ENCODE data around the gene TBL2.
"Not testable (repeated sequence)": the region's sequence is repeated elsewhere in the genome, so short reads cannot be mapped to it uniquely, and the experiment has no call there.

The TBL2 gene

DNA sequence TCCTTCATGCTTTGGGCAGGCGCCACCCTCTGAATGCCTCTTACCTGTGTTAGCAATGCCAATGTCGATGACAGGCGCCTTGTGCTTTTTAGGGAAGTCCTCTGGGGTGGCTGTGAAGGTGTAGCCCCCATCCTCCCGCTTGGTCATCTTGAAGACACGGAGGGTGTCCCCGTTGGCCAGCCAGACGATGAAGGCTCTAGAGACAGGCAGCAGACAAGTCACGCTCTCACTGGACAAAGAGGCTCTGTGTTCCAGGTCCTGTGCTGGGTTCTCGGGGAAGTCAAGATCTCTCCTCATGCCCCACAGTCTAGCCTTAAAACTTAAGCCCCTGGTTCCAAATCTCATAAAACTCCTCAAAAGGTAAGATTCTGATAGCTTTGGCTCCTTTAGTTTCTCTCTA is 5.1 kb downstream of the TBL2 start:
- Histone ChIP-seq H3K4me1 (ENCODE audit: control insufficient read depth, insufficient read depth, low read length) (peaks cover 3% of the 10 kb centered on the region), H3K27me3 (ENCODE audit: control insufficient read depth, insufficient read depth, low read length) (no peaks in the 10 kb centered on the region), H3K4me3 (ENCODE audit: low read length) (no peak overlapping the region), H3K27ac (ENCODE audit: low read depth, low read length) (no peak overlapping the region), H3K36me3 (ENCODE audit: control insufficient read depth, insufficient read depth, low read length) (peaks cover 41% of the 10 kb centered on the region), H3K9ac (ENCODE audit: low read length) (no peak overlapping the region)

DNA sequence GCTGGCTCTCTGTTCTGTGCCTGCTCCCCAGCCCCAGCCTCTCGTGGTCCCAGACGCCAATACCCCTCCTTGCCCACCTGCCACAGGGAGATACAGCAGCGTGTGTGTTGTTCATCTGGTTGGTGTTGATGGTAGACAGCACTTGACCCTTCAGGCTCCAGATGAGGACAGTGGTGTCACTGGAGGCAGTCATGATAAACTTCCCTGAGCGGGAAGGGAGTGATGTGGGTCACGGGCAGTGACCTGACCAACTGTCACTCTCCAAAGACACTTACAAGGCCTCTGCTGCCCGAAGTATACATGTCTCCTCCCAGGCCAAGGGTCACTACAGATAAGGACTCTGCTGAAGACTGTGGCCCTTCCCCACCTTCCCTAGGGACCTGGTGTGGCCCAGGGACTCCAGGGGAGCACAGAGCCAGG is 5.6 kb downstream of the TBL2 start:
- Histone ChIP-seq H3K27me3 (ENCODE audit: control insufficient read depth, insufficient read depth, low read length) (no peaks in the 10 kb centered on the region), H3K4me1 (ENCODE audit: control insufficient read depth, insufficient read depth, low read length) (peaks cover 3% of the 10 kb centered on the region), H3K9ac (ENCODE audit: low read length) (no peak overlapping the region), H3K27ac (ENCODE audit: low read depth, low read length) (no peak overlapping the region), H3K36me3 (ENCODE audit: control insufficient read depth, insufficient read depth, low read length) (peaks cover 41% of the 10 kb centered on the region), H3K4me3 (ENCODE audit: low read length) (no peak overlapping the region)

DNA sequence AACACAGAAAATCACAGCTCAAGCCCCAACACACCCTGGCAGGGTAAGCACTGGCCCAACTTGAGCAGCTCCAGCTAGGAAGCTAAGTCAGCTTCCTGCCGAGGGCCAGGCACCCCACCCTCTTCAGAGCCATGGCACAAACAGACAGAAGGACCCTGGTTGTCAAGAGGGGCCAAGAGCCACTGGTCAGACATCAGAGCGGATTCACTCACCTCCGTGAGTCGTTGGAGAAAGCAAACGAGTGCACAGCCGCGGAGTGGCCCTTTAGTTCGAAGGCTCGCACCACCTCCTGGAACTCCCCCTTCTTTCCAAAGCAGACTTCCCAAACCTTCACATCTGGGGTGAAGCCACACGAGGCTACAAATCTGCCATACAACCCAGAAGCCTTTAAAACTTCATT is 7.4 kb downstream of the TBL2 start:
- H3K27me3 ChIP-seq (ENCODE audit: control insufficient read depth, insufficient read depth, low read length) = no peaks in the 10 kb centered on the region
- H3K4me1 ChIP-seq (ENCODE audit: control insufficient read depth, insufficient read depth, low read length) = no peaks in the 10 kb centered on the region
- H3K9ac ChIP-seq (ENCODE audit: low read length) = no peak overlapping the region
- H3K36me3 ChIP-seq (ENCODE audit: control insufficient read depth, insufficient read depth, low read length) = peaks cover 41% of the 10 kb centered on the region
- H3K27ac ChIP-seq (ENCODE audit: low read depth, low read length) = no peak overlapping the region
- H3K4me3 ChIP-seq (ENCODE audit: low read length) = no peak overlapping the region

DNA sequence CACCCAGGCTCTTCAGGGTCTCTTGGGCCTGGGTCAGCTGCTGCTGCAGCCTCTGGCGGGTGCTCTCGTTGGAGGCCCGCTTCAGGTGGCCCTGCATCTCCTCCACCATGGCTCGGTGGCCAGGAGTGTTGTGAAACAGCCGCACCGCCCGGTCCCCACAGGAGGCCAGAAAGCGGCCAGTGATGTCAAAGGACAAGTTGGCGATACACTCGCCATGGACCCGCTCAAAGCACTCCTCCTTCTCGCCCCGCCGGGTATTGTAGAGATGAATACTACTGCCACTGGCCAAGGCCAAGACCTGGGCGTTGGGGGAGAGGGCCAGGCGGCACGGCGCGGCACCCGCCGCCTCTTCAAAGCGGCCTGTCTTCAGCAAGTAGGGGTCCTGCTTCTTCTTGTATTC is 7.9 kb downstream of the TBL2 start:
- H3K27me3 ChIP-seq (ENCODE audit: control insufficient read depth, insufficient read depth, low read length) = no peaks in the 10 kb centered on the region
- H3K27ac ChIP-seq (ENCODE audit: low read depth, low read length) = no peak overlapping the region
- H3K9ac ChIP-seq (ENCODE audit: low read length) = no peak overlapping the region
- no peaks in the 10 kb centered on the region for H3K4me1 ChIP-seq (ENCODE audit: control insufficient read depth, insufficient read depth, low read length)
- H3K36me3 ChIP-seq (ENCODE audit: control insufficient read depth, insufficient read depth, low read length) = peaks cover 41% of the 10 kb centered on the region
- H3K4me3 ChIP-seq (ENCODE audit: low read length) = no peak overlapping the region

DNA sequence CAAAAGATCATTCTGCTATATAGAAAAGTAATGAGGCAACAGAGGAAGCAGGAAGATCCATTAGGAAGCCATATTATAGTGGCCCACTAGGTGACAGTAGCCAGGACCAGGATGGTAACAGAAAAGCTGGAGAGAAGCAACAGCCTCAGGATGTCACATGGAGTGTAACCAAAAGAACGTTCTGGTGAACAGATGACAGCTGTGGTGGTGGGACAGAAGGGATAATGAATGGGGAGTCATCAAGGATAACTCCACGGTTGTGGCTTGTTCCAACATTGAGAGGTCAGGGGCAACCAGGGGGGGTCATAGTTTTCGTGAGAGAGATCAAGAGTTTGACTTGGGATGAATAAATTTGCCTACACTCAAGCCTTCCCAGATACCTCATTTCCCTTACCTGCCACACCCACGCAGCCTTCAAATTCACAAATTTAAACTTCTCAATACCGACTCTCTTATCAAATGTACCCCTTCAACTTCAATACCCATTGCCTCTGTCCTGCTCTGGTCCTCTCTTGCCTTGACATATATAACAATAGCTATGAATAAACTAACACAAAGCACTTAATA is 9.3 kb downstream of the TBL2 start:
- no peak overlapping the region for H3K9ac ChIP-seq (ENCODE audit: low read length)
- no peaks in the 10 kb centered on the region for H3K4me1 ChIP-seq (ENCODE audit: control insufficient read depth, insufficient read depth, low read length)
- H3K36me3 ChIP-seq (ENCODE audit: control insufficient read depth, insufficient read depth, low read length) = peaks cover 35% of the 10 kb centered on the region
- H3K27ac ChIP-seq (ENCODE audit: low read depth, low read length) = no peak overlapping the region
- H3K4me3 ChIP-seq (ENCODE audit: low read length) = no peak overlapping the region
- no peaks in the 10 kb centered on the region for H3K27me3 ChIP-seq (ENCODE audit: control insufficient read depth, insufficient read depth, low read length)

DNA sequence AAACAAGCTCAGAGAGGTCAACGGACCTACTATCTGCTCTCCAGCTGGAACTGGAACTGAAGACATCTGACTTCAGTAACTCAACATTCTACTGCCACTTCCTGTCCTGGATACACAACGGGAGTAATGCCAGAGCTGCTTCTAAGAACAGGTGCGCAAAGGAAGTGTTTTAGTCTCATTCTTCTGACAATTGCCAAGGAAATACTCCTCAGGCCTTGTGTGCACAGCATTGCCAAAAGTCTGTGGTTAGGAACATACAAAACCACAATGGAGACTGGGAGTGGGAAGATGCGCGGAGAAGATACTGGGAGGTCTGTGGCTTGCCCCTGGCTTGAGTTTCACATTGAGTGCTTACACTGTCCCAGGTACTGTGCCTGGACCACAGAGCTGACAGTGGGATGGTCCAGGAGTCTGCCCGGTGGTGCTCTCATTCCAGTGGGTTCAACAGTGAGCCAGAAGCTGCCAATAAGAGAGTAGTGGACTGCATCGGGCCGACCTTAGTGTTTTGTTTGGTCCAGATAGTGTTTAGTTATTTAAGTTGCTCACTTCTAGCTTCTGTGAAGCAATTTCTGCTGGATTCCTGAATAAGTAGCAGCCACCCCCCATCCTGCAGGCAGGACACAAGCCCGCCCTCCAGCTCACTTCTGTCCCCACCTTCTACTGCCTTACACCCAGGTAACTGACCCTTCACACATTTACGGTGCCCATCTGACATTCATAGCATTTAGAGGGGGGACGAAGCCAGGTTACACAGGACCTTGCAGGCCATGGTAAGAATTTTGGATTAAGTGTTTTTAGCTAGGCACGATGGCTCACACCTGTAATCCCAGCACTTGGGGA is 10.3 kb downstream of the TBL2 start:
- Histone ChIP-seq H3K4me1 (ENCODE audit: control insufficient read depth, insufficient read depth, low read length) (no peaks in the 10 kb centered on the region), H3K36me3 (ENCODE audit: control insufficient read depth, insufficient read depth, low read length) (peaks cover 25% of the 10 kb centered on the region), H3K9ac (ENCODE audit: low read length) (no peak overlapping the region), H3K4me3 (ENCODE audit: low read length) (no peak overlapping the region), H3K27ac (ENCODE audit: low read depth, low read length) (no peak overlapping the region), H3K27me3 (ENCODE audit: control insufficient read depth, insufficient read depth, low read length) (no peaks in the 10 kb centered on the region)

DNA sequence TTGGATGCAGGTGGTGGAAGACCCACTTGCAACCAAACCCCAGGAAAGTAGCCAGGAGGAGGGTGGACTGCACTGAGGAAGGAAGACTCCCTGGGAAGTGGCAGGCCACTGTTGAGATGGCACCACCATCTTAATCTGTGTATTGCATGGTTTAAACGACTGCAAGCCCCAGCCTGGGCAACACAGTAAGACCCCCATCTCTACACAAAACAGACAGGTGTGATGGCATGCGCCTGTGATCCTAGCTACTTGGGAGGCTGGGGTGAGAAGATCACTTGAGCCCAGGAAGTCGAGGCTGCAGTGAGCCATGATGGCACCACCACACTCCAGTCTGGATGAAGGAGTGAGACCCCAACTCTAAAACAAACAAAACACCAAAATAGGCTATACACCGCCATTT is 11.2 kb downstream of the TBL2 start:
- H3K4me3 ChIP-seq (ENCODE audit: low read length) = no peak overlapping the region
- no peak overlapping the region for H3K9ac ChIP-seq (ENCODE audit: low read length)
- H3K27me3 ChIP-seq (ENCODE audit: control insufficient read depth, insufficient read depth, low read length) = no peaks in the 10 kb centered on the region
- peaks cover 17% of the 10 kb centered on the region for H3K36me3 ChIP-seq (ENCODE audit: control insufficient read depth, insufficient read depth, low read length)
- no peak overlapping the region for H3K27ac ChIP-seq (ENCODE audit: low read depth, low read length)
- H3K4me1 ChIP-seq (ENCODE audit: control insufficient read depth, insufficient read depth, low read length) = no peaks in the 10 kb centered on the region

DNA sequence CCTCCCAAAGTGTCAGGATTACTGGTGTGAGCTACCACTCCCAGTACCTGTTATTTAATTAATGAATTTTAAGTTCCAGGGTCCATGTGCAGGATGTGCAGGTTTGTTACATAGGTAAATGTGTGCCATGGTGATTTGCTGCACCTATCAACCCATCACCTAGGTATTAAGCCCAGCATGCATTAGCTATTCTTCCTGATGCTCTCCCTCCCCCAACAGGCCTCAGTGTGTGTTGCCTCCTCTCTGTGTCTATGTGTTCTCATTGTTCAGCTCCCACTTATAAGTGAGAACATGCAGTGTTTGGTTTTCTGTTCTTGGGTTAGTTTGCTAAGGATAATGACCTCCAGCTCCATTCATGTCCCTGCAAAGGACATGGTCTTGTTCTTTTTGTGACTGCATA is 11.9 kb downstream of the TBL2 start:
- not testable (repeated sequence) for H3K27ac ChIP-seq (ENCODE audit: low read depth, low read length); H3K27me3 ChIP-seq (ENCODE audit: control insufficient read depth, insufficient read depth, low read length); H3K4me1 ChIP-seq (ENCODE audit: control insufficient read depth, insufficient read depth, low read length)
- Histone ChIP-seq H3K9ac (ENCODE audit: low read length) (peak overlapping the region; percentile 4), H3K36me3 (ENCODE audit: control insufficient read depth, insufficient read depth, low read length) (peaks cover 17% of the 10 kb centered on the region), H3K4me3 (ENCODE audit: low read length) (peak overlapping the region; percentile 64)

DNA sequence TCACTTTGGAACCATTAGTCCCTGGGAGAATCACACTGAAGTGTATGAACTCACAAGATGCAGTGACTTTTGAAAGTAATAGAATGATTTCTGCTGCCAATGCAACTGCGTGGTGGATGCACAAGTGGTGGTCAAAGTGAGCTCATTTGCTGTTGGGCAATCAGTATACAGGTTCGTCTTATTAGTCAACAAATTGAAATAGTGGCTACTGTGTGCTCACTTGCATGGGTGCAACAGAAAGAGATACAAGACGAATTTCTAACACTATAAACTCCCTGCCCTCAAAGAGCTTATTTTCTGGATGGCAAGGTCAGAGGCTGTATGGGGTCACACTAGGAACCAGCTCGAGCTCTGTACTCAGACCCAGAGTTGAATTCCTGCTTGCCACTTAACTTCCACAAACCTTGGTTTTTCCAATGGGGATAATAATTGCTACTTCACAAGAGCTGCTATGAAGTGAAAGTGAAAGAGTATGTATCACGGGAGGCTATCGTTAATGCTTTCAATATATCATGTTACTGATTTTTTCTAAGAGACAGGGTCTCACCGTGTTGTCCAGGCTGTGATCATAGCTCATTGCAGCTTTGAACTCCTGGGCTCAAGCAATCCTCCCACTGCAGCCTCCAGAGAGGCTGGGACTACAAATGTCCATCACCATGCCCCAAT is 12.6 kb downstream of the TBL2 start:
- Histone ChIP-seq H3K4me1 (ENCODE audit: control insufficient read depth, insufficient read depth, low read length) (no peaks in the 10 kb centered on the region), H3K36me3 (ENCODE audit: control insufficient read depth, insufficient read depth, low read length) (peaks cover 15% of the 10 kb centered on the region), H3K4me3 (ENCODE audit: low read length) (peak overlapping the region; percentile 64), H3K9ac (ENCODE audit: low read length) (peak overlapping the region; percentile 4), H3K27ac (ENCODE audit: low read depth, low read length) (no peak overlapping the region), H3K27me3 (ENCODE audit: control insufficient read depth, insufficient read depth, low read length) (no peaks in the 10 kb centered on the region)

DNA sequence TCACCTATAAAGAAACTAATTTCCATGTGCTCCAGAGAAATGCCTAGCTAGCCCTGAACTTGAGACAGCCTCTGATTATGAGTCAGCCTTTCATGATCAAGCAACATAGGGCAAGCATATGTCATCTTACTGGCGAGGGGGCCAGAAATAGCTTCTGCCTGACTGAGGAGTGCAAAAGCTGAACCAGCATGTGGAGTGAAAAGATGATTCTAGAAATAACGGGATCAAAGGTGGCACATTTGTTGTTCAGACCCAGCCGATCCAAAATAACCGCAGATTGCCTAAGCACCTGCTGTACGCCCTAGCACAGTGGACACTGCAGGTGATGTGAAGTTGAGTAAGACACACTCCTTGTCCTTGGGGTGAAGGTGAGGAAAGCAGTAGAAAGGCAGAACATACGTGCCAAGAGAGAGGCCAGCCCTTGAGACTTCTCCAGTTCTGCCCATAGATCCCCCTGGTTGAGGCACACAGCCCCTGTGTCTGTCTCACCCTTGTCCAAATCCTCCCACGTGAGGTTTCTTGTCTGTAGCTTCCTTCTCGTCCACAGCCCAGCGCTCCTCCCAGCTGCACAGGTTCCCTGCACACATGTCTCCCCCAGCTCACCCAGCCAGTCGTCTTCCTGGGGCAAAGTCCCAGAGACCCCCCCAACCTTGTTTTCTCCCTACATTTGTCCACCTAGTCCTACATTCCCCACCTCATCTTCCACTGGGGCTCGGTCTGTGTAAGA is 18.1 kb downstream of the TBL2 start:
- Histone ChIP-seq H3K9ac (ENCODE audit: low read length) (no peak overlapping the region), H3K4me3 (ENCODE audit: low read length) (no peak overlapping the region), H3K27me3 (ENCODE audit: control insufficient read depth, insufficient read depth, low read length) (no peaks in the 10 kb centered on the region), H3K27ac (ENCODE audit: low read depth, low read length) (no peak overlapping the region), H3K4me1 (ENCODE audit: control insufficient read depth, insufficient read depth, low read length) (peaks cover 8% of the 10 kb centered on the region), H3K36me3 (ENCODE audit: control insufficient read depth, insufficient read depth, low read length) (no peaks in the 10 kb centered on the region)

DNA sequence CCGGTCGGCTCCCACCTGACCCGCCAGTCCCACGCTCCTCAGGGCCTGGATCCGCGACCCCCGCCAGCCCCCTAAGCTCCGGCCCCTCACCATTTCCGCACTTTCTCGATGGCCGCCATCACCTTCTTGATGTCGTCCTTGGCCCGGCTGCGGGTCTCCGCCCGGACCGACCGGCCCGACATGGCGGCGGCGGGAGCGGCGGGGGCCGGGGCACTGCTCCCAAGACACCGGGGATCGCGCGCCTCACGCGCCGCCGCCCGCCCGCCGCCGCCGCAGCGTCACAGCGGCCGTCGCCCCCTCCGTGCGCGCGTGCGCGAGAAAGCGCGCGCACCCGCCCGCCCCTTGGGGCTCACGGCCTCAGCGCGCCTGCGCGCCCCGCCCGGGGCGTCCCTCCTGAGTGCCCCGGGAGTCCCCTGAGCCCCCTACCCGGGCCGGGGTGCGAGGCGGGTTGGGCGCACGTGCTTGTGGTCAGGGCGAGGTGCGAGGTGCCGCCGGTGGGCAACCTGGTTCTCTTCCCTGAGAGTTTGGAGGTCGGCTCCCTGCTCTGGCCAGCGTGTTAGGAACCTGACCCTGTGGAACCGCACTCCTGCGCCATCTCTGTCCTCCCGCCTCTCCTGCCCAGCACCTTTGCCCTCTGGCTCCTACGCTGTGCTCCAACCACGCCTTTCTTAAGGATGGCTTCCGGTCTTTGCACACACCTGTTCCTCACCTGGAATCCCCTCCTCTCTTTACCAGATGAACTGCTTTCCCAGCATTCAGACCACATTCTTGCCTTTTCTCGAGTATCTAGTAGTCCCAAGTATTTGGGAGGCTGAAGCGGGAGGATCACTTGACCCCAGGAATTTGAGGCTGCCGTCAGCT is 20.8 kb downstream of the TBL2 start, which contains the start of gene BCL7B:
TSS of gene BCL7B (minus strand) at position 294 of the 861 bp plus-strand sequence. CDS start at position 182, 112 bp downstream.
- Histone ChIP-seq H3K27ac (ENCODE audit: low read depth, low read length) (peak within 1 kb of the TSS; percentile 100), H3K36me3 (ENCODE audit: control insufficient read depth, insufficient read depth, low read length) (peaks cover 7% of the 10 kb centered on the region), H3K27me3 (ENCODE audit: control insufficient read depth, insufficient read depth, low read length) (no peaks in the 10 kb centered on the region)

More for the DNA sequence above, 20.8 kb downstream of the TBL2 start, which contains the start of gene BCL7B:
- peak within 1 kb of the TSS; percentile 86 for H3K9ac ChIP-seq (ENCODE audit: low read length)
- peaks cover 11% of the 10 kb centered on the region for H3K4me1 ChIP-seq (ENCODE audit: control insufficient read depth, insufficient read depth, low read length)
- H3K4me3 ChIP-seq (ENCODE audit: low read length) = peak within 1 kb of the TSS; percentile 86
